Epithelial cell of proximal tubule (primary cell): Measurements from ENCODE around the gene EHD1. TPM values are rescaled to one million over a fixed set of nuclear protein-coding genes. Genes with fewer than 3 reads are reported as not detected.

Source experiments
- DNase-seq: peaks from one replicate; pipeline ENCODE4 v3.0.0-alpha.2; 2011; ENCODE audit warnings: low read depth
- H3K4me3 ChIP-seq: 2 replicates; pipeline ENCODE4 v1.5.1; 2011; ENCODE audit warnings: low read depth, mild to moderate bottlenecking, low read length
- total RNA-seq: library from RNA; depleted of rRNA; stranded (reverse); fragments of >200 nt; gene quantifications from 2 replicates; pipeline ENCODE4 v1.2.3, GENCODE V29; 2015
- TF ChIP-seq, protein P1 (sequence below): conservative IDR thresholded peaks from 2 replicates; pipeline ENCODE4 v1.5.1; 2012; ENCODE audit warnings: low read depth, mild to moderate bottlenecking, low read length

Gene EHD1
- total RNA-seq, 1 donor from 2014 or later, result 82.7 TPM

- TF ChIP-seq, protein P1, sequence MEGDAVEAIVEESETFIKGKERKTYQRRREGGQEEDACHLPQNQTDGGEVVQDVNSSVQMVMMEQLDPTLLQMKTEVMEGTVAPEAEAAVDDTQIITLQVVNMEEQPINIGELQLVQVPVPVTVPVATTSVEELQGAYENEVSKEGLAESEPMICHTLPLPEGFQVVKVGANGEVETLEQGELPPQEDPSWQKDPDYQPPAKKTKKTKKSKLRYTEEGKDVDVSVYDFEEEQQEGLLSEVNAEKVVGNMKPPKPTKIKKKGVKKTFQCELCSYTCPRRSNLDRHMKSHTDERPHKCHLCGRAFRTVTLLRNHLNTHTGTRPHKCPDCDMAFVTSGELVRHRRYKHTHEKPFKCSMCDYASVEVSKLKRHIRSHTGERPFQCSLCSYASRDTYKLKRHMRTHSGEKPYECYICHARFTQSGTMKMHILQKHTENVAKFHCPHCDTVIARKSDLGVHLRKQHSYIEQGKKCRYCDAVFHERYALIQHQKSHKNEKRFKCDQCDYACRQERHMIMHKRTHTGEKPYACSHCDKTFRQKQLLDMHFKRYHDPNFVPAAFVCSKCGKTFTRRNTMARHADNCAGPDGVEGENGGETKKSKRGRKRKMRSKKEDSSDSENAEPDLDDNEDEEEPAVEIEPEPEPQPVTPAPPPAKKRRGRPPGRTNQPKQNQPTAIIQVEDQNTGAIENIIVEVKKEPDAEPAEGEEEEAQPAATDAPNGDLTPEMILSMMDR, result no peak
- DNase-seq, result no peak
- H3K4me3 ChIP-seq, result no peak overlapping the region
Observed at GRCh38 chr11:64863391-64864060, 14.9 kb downstream of the EHD1 start.

DNA sequence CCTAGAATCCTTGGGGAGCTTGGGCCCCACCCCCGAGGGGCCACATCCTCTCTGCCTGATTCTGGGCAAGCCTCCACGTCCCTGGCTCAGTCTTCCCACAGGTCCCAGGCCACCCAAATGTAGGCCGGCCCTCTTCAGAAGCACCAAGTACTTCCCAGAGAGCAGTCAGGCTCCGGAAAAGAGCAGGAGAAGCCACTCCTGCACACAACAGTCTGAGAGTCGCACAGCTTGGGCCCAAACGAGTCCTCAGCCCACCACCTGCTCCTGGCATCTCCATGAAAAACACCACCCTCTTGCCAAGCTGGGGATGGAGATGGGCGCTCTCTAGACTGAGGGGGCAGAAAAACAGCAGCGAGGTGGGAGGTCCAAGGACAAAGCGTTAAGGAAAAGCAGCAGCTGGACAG is 15.4 kb downstream of the EHD1 start:
- no peak overlapping the region for H3K4me3 ChIP-seq
- TF ChIP-seq, protein P1, result no peak
- DNase-seq, result no peak

DNA sequence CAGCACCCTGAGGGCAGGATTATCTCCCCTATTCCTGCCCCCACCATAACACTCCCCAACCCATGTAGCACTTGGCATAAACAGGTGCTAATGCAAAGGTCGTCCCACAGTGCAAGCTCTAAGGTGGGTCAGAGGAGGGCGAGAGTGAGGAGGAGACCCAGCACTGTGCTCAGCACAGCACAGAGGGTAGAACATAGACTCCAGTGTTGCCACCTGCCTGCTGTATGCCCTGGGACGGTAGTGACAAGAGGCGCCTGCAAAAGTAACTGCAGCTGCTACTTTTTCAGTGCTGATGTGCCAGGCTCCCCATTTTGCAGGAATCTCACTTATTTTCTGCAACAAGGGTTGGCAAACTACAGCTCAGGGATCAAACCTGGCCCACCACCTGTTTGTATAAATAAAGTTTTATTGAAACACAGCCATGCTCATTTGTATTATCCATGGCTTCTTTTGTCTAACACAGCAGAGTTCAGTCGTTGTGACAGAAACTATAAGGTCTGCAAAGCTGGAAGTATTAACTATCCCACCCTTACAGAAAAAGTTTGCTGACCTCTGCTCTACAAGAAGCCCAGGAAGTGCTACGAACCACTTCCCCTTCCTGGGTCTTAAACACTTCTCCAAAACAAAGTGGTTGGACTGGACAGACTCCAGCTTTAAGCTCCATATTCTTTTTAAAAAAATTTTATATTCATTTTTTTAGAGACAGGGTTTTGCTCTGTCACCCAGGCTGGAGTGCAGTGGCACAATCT is 17.0 kb downstream of the EHD1 start:
- no peak for DNase-seq
- TF ChIP-seq, protein P1, result no peak
- no peak overlapping the region for H3K4me3 ChIP-seq

DNA sequence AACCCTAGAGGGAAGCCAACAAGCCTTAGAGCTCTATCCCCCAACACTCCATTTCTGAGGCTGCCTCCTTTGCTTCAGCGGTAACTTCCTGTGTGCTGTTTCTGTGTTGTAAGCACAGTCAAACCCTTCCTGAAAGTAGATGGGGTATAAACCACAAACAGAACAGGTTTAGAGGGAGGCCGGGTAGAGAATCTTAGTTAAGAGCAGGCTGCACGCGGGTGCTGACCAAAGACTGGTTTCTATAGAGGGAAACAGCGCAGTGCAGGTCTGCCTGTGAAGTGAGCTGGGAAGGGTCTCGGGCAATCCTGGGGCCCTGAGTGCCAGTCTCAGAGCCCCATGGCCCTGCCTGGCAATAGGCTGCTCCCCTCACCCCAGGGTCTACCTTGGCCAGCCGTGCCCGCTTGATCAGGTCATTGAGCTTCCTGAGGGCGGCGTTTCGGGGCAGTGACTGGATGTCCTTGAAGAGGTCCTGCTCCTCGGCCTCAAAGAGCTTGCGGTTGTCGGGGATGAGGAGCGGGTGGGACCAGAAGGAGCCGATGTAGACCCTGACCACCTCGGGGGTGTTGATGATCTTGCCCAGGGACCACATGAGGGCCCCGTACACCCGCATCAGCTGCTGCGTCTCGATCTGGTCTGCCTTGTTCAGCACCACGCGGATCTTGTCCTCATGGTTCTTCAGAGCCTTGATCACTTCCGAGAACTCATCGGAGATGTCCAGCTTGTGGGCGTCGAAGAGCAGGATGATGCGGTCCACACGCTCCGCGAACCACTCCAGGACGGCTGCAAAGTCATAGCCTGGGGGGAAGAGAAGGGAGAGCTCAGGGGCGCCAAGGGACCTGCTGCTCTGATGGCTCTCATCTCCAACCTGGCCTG is 18.6 kb downstream of the EHD1 start:
- H3K4me3 ChIP-seq, result no peak overlapping the region
- TF ChIP-seq, protein P1, result no peak
- no peak for DNase-seq

DNA sequence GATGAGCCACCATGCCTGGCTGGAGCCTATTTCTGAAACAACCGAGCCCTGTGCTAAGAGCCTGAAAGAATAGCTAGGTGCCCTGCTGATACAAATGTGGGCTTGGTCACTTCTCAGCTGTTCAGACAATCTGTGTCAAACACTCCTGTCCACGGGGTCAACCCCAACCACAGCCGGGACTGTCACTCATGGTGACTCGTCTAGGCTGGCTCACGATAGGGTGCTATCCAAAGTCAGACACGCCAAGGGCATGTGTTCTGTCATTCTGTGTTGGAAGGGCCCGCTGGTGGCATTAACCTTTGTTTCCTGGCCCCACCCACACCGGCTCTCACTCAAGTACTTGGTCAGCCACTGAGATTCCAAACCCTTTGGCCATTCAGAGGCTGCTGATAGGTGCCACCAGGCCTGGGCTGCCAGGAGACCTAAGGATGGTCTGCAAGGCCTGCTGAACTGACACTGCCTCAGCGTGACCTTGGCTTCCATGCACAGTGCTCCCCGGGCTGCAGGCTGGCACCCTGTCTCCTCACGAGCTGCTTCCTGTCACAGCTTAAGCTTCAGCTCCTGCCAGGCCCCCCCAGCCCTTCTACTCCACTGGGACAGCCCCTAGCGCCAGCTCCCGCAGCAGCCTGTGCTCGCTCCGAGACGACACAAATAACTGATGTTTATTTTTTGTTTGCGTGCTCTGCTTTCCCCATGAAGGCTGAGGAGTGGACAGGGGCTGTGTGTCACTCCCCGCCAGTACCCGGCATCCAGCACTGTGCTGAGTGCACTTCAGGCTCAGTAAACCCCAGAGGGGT is 19.8 kb downstream of the EHD1 start:
- TF ChIP-seq, protein P1, result no peak
- DNase-seq, result no peak
- H3K4me3 ChIP-seq, result no peak overlapping the region

DNA sequence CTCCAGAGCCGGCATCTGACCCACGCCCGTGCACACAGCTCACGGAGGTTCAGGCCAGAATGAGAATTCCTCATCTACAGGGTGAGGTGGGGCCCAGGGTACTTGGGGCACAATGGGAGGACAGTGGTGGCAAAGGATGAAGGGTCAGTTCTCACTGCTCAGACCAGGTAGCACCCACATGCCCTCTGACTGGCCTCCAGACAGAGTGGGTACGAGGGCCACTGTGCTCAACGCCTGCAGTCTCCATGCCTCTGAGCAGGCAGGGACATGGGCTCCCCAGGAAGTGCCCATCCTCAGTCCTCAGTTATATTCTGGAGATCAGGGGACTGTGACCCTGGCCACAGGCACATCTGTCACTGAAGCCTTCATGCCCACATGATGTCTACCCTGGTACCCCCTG is 20.9 kb downstream of the EHD1 start:
- no peak for DNase-seq
- H3K4me3 ChIP-seq, result no peak overlapping the region
- TF ChIP-seq, protein P1, result no peak
